OCI-LY7 (cell line): ENCODE data around the gene CWC22. TPM values are rescaled to one million over a fixed set of nuclear protein-coding genes. Genes with fewer than 3 reads are reported as not detected.

Experiments used
- BruUV-seq: library from RNA; stranded (reverse); fragments of 400-500 nt; replicated peaks from 2 replicates; lab custom pipeline; 2021; lab: Mats Ljungman, UMichigan
- CTCF ChIA-PET: fragments of 300-600 bp; sonication (Branson Sonifier 250); formaldehyde crosslinking; loops from one replicate; lab custom pipeline; 2022; ENCODE audit warnings: antibody characterized with exemption; ENCODE audit not compliant: unreplicated experiment; lab: Charles Lee
- POLR2A ChIA-PET: fragments of 300-600 bp; sonication (Branson Sonifier 250); formaldehyde crosslinking; loops from one replicate; lab custom pipeline; 2022; ENCODE audit warnings: antibody characterized with exemption; lab: Charles Lee
- DNase-seq: peaks from one replicate; pipeline ENCODE4 v3.0.0-alpha.2; 2015; ENCODE audit warnings: low spot score
- H2AFZ ChIP-seq: fragments of 200-600 bp; sonication (generic), shearing (Covaris generic); 2 replicates; pipeline ENCODE4 v1.6.1; 2014; ENCODE audit warnings: mild to moderate bottlenecking, antibody characterized with exemption, low read length, moderate library complexity
- H3K27ac ChIP-seq: fragments of 200-600 bp; sonication (generic); 2 replicates; pipeline ENCODE4 v1.5.1; 2014; ENCODE audit warnings: mixed run types, low read depth, mild to moderate bottlenecking, moderate library complexity, low read length, inconsistent platforms; ENCODE audit not compliant: poor library complexity, severe bottlenecking
- H3K36me3 ChIP-seq: fragments of 200-600 bp; sonication (generic); 2 replicates; pipeline ENCODE4 v1.6.1; 2014; ENCODE audit warnings: mild to moderate bottlenecking, antibody characterized with exemption, low read length, moderate library complexity, mixed read lengths; ENCODE audit not compliant: insufficient read depth
- H3K4me1 ChIP-seq: fragments of 200-600 bp; sonication (generic); 2 replicates; pipeline ENCODE4 v1.5.1; 2014; ENCODE audit warnings: mild to moderate bottlenecking, low read length; ENCODE audit not compliant: insufficient read depth, poor library complexity, severe bottlenecking
- H3K4me2 ChIP-seq: fragments of 200-600 bp; sonication (generic); 2 replicates; pipeline ENCODE4 v1.6.1; 2014; ENCODE audit warnings: mild to moderate bottlenecking, low read length
- H3K4me3 ChIP-seq: fragments of 200-600 bp; sonication (generic); 2 replicates; pipeline ENCODE4 v1.5.1; 2014; ENCODE audit warnings: mild to moderate bottlenecking, low read depth, low read length; ENCODE audit not compliant: poor library complexity, severe bottlenecking
- H3K79me2 ChIP-seq: fragments of 200-600 bp; sonication (generic); 2 replicates; pipeline ENCODE4 v1.6.1; 2016; ENCODE audit warnings: low read depth, mild to moderate bottlenecking, low read length, moderate library complexity, mixed read lengths; ENCODE audit not compliant: insufficient read depth
- H3K9me2 ChIP-seq: fragments of 200-600 bp; sonication (generic); 2 replicates; pipeline ENCODE4 v1.6.1; 2016; ENCODE audit warnings: mild to moderate bottlenecking, low read length, mixed read lengths; ENCODE audit not compliant: insufficient read depth
- H3K9me3 ChIP-seq: fragments of 200-600 bp; sonication (generic); 2 replicates; pipeline ENCODE4 v1.6.1; 2014; ENCODE audit warnings: mild to moderate bottlenecking, mixed run types, low read length, mixed read lengths
- H4K20me1 ChIP-seq: fragments of 200-600 bp; sonication (generic); 2 replicates; pipeline ENCODE4 v1.6.1; 2014; ENCODE audit warnings: mild to moderate bottlenecking, antibody characterized with exemption, low read length, moderate library complexity, mixed read lengths; ENCODE audit not compliant: insufficient read depth
- CTCF ChIP-seq: fragments of 200-600 bp; sonication (generic); conservative IDR thresholded peaks from 2 replicates; pipeline ENCODE4 v1.5.1; 2014; ENCODE audit warnings: mild to moderate bottlenecking, antibody characterized with exemption, low read length, moderate library complexity, mixed read lengths
- EZH2phosphoT487 ChIP-seq: fragments of 200-600 bp; sonication (generic); IDR thresholded peaks from 2 replicates; pipeline ENCODE4 v1.6.1; 2018; ENCODE audit warnings: low read depth, borderline replicate concordance, mild to moderate bottlenecking, mixed run types, antibody characterized with exemption, low read length, moderate library complexity, mixed read lengths
- intact Hi-C: fragments of 100-400 bp; cut with micrococcal nuclease; formaldehyde crosslinking; loops from one replicate; pipeline ENCODE4 v1.10.0; 2022; ENCODE audit not compliant: unreplicated experiment
- total RNA-seq, 2 experiments: library from RNA; depleted of rRNA in 1 of 2; stranded (reverse); fragments of >200 nt in 1 of 2; shearing (Covaris generic) in 1 of 2; gene quantifications; 2 replicates each; pipeline ENCODE4 v1.2.3, GENCODE V29; 2014 to 2022

The CWC22 gene
- total RNA-seq, 2 experiments from 2014 or later = 11.6 to 20.0 TPM

GRCh38 chr2:179910735-179911113 is 96.4 kb downstream of the CWC22 start:
- POLR2A ChIA-PET = interaction anchor here (0.7 kb wide), 1 partner anchor 54 kb away, joined by 3 read pairs; no protein-coding TSS in a partner anchor
- no peaks in the 10 kb centered on the region for H4K20me1 ChIP-seq
- no TSS peak for BruUV-seq
- no peak overlapping the region for H3K4me3 ChIP-seq
- DNase-seq = no peak
- H3K27ac ChIP-seq = no peak overlapping the region
- CTCF ChIA-PET = no interaction called here
- H3K36me3 ChIP-seq = no peaks in the 10 kb centered on the region
- no peaks in the 10 kb centered on the region for H3K79me2 ChIP-seq
- intact Hi-C loops = no loop called here
- no peak overlapping the region for H2AFZ ChIP-seq
- no peaks in the 10 kb centered on the region for H3K9me3 ChIP-seq
- no peaks in the 10 kb centered on the region for H3K4me1 ChIP-seq
- H3K9me2 ChIP-seq = no peaks in the 10 kb centered on the region
- no peak overlapping the region for H3K4me2 ChIP-seq
- TF ChIP-seq CTCF = no peak
- TF ChIP-seq EZH2phosphoT487 = no peak

- intact Hi-C loops = no loop called here
- TF ChIP-seq CTCF (no peak), EZH2phosphoT487 (no peak)
- Histone ChIP-seq H3K9me3 (no peaks in the 10 kb centered on the region), H3K4me3 (no peak overlapping the region), H3K4me2 (no peak overlapping the region), H3K79me2 (no peaks in the 10 kb centered on the region), H2AFZ (no peak overlapping the region), H3K9me2 (no peaks in the 10 kb centered on the region), H3K4me1 (no peaks in the 10 kb centered on the region), H3K36me3 (no peaks in the 10 kb centered on the region), H3K27ac (no peak overlapping the region), H4K20me1 (no peaks in the 10 kb centered on the region)
- DNase-seq = no peak
- POLR2A ChIA-PET = interaction anchor here (0.7 kb wide), 1 partner anchor 53 kb away, joined by 3 read pairs; no protein-coding TSS in a partner anchor
- CTCF ChIA-PET = no interaction called here
- BruUV-seq = no TSS peak
Measured at GRCh38 chr2:179909845-179910734, 97.0 kb downstream of the CWC22 start.

GRCh38 chr2:179900655-179901054 is 106.4 kb downstream of the CWC22 start:
- ChIA-PET POLR2A (interaction anchor here (0.6 to 3.5 kb wide), 9 partner anchors 10 to 62 kb away, joined by 3 to 21 read pairs (median 6); no protein-coding TSS in a partner anchor), CTCF (no interaction called here)
- BruUV-seq = no TSS peak
- H2AFZ ChIP-seq = no peak overlapping the region
- intact Hi-C loops = no loop called here
- TF ChIP-seq EZH2phosphoT487 = no peak
- TF ChIP-seq CTCF = no peak
- H3K4me1 ChIP-seq = peaks cover 18% of the 10 kb centered on the region
- peaks cover 18% of the 10 kb centered on the region; the same call in 1 of the 2 replicates for H3K9me3 ChIP-seq
- no peak for DNase-seq
- no peak overlapping the region for H3K4me3 ChIP-seq
- no peak overlapping the region for H3K27ac ChIP-seq
- H3K36me3 ChIP-seq = peaks cover 4% of the 10 kb centered on the region; the same call in 1 of the 2 replicates
- H3K9me2 ChIP-seq = no peaks in the 10 kb centered on the region
- H3K79me2 ChIP-seq = no peaks in the 10 kb centered on the region
- H3K4me2 ChIP-seq = no peak overlapping the region
- no peaks in the 10 kb centered on the region for H4K20me1 ChIP-seq
